HEK293 (cell line): ENCODE measurements around the gene GAPDHS.
A peak's percentile ranks its signal among the peaks of the same experiment; 100 is the strongest.

ENCODE experiments used
- CTCF ChIA-PET: fragments of 350-600 bp; formaldehyde crosslinking; extraction: SDS; loops from one replicate; lab custom pipeline; 2021; ENCODE audit warnings: antibody characterized with exemption; lab: Yijun Ruan, JAX
- POLR2A ChIA-PET: fragments of 300-600 bp; formaldehyde crosslinking; extraction: SDS; loops from one replicate; lab custom pipeline; 2020; ENCODE audit warnings: antibody characterized with exemption, inconsistent platforms; lab: Yijun Ruan, JAX
- H3K27ac ChIP-seq: fragments of 200-500 bp; sonication (Bioruptor generic); 2 replicates; pipeline ENCODE4 v1.5.1; 2014; ENCODE audit warnings: low read depth, low read length, control low read depth, inconsistent platforms; ENCODE audit errors: extremely low read depth
- H3K36me3 ChIP-seq, 2 experiments: fragments of 200-500 bp in 1 of 2; sonication (Bioruptor generic) in 1 of 2; 1 replicate in 1 of 2; 2 replicates in 1 of 2; pipeline ENCODE4 v1.5.1; 2014 to 2017; ENCODE audit warnings: inconsistent platforms in 2 of 2, low read length in 2 of 2; ENCODE audit not compliant: control insufficient read depth in 2 of 2, insufficient read depth in 1 of 2
- H3K4me1 ChIP-seq: fragments of 200-500 bp; sonication (Bioruptor generic); 2 replicates; pipeline ENCODE4 v1.5.1; 2014; ENCODE audit warnings: mild to moderate bottlenecking, low read length, inconsistent platforms; ENCODE audit not compliant: control insufficient read depth, insufficient read depth
- H3K4me3 ChIP-seq: 2 replicates; pipeline ENCODE4 v1.5.1; 2011; ENCODE audit warnings: low read depth, mild to moderate bottlenecking, control low read depth, low read length, moderate library complexity
- H3K9me3 ChIP-seq: fragments of 200-500 bp; sonication (Bioruptor generic); 2 replicates; pipeline ENCODE4 v1.5.1; 2014; ENCODE audit warnings: low read depth, low read length, inconsistent platforms; ENCODE audit not compliant: control insufficient read depth, insufficient read depth
- ATF2 ChIP-seq: fragments of 450-650 bp; formaldehyde crosslinking; IDR thresholded peaks from 2 replicates; pipeline ENCODE4 v1.5.1; 2016; ENCODE audit warnings: missing biosample characterization, missing genetic modification characterization, low read depth
- EGR2 ChIP-seq: fragments of 450-650 bp; formaldehyde crosslinking; IDR thresholded peaks from 2 replicates; pipeline ENCODE4 v1.5.1; 2016; ENCODE audit warnings: low read depth, missing biosample characterization, missing genetic modification characterization
- GLI4 ChIP-seq: fragments of 450-650 bp; formaldehyde crosslinking; IDR thresholded peaks from 2 replicates; pipeline ENCODE4 v1.5.1; 2016; ENCODE audit warnings: missing biosample characterization, missing genetic modification characterization
- GLIS1 ChIP-seq: fragments of 450-650 bp; formaldehyde crosslinking; IDR thresholded peaks from 2 replicates; pipeline ENCODE4 v1.5.1; 2016; ENCODE audit warnings: missing biosample characterization, missing genetic modification characterization
- INSM2 ChIP-seq: fragments of 450-650 bp; formaldehyde crosslinking; IDR thresholded peaks from 2 replicates; pipeline ENCODE4 v1.5.1; 2016; ENCODE audit warnings: missing biosample characterization, missing genetic modification characterization
- KLF1 ChIP-seq: fragments of 450-650 bp; formaldehyde crosslinking; IDR thresholded peaks from 2 replicates; pipeline ENCODE4 v1.5.1; 2016; ENCODE audit warnings: missing biosample characterization, missing genetic modification characterization
- KLF17 ChIP-seq: fragments of 450-650 bp; formaldehyde crosslinking; IDR thresholded peaks from 2 replicates; pipeline ENCODE4 v1.5.1; 2016; ENCODE audit warnings: missing biosample characterization, missing genetic modification characterization
- SCRT2 ChIP-seq: fragments of 450-650 bp; formaldehyde crosslinking; IDR thresholded peaks from 2 replicates; pipeline ENCODE4 v1.5.1; 2016; ENCODE audit warnings: missing biosample characterization, missing genetic modification characterization
- TSHZ1 ChIP-seq: fragments of 450-650 bp; formaldehyde crosslinking; IDR thresholded peaks from 2 replicates; pipeline ENCODE4 v1.5.1; 2016; ENCODE audit warnings: missing biosample characterization, missing genetic modification characterization, borderline replicate concordance
- ZBTB1 ChIP-seq: fragments of 450-650 bp; formaldehyde crosslinking; IDR thresholded peaks from 2 replicates; pipeline ENCODE4 v1.5.1; 2016; ENCODE audit warnings: missing biosample characterization, missing genetic modification characterization
- ZBTB17 ChIP-seq: fragments of 450-650 bp; formaldehyde crosslinking; IDR thresholded peaks from 2 replicates; pipeline ENCODE4 v1.5.1; 2016; ENCODE audit warnings: missing biosample characterization, missing genetic modification characterization
- ZFHX2 ChIP-seq: fragments of 450-650 bp; formaldehyde crosslinking; conservative IDR thresholded peaks from 2 replicates; pipeline ENCODE4 v1.5.1; 2016; ENCODE audit warnings: missing biosample characterization, missing genetic modification characterization
- ZNF174 ChIP-seq: fragments of 450-650 bp; formaldehyde crosslinking; IDR thresholded peaks from 2 replicates; pipeline ENCODE4 v1.5.0; 2017; ENCODE audit warnings: missing biosample characterization, mild to moderate bottlenecking, missing genetic modification characterization
- ZNF23 ChIP-seq: fragments of 450-650 bp; formaldehyde crosslinking; IDR thresholded peaks from 2 replicates; pipeline ENCODE4 v1.5.1; 2016; ENCODE audit warnings: missing biosample characterization, missing genetic modification characterization, borderline replicate concordance
- ZNF24 ChIP-seq: fragments of 450-650 bp; formaldehyde crosslinking; IDR thresholded peaks from 2 replicates; pipeline ENCODE4 v1.5.1; 2016; ENCODE audit warnings: missing biosample characterization, missing genetic modification characterization
- ZNF274 ChIP-seq, 2 experiments: fragments of 200-500 bp in 1 of 2; fragments of 450-650 bp in 1 of 2; sonication (Bioruptor generic) in 1 of 2; formaldehyde crosslinking in 1 of 2; IDR thresholded peaks; 2 replicates each; pipeline versions ENCODE4 v1.5.1 to v1.6.1; 2014 to 2016; ENCODE audit warnings: borderline replicate concordance in 1 of 2, inconsistent platforms in 1 of 2, low read length in 1 of 2, missing biosample characterization in 1 of 2, missing genetic modification characterization in 1 of 2
- ZNF335 ChIP-seq: fragments of 450-650 bp; formaldehyde crosslinking; conservative IDR thresholded peaks from 2 replicates; pipeline ENCODE4 v1.5.1; 2016; ENCODE audit warnings: missing biosample characterization, missing genetic modification characterization
- ZNF398 ChIP-seq: fragments of 450-650 bp; formaldehyde crosslinking; IDR thresholded peaks from 2 replicates; pipeline ENCODE4 v1.5.1; 2017; ENCODE audit warnings: missing biosample characterization, missing genetic modification characterization
- ZNF548 ChIP-seq: fragments of 450-650 bp; formaldehyde crosslinking; IDR thresholded peaks from 2 replicates; pipeline ENCODE4 v1.5.1; 2016; ENCODE audit warnings: missing biosample characterization, missing genetic modification characterization
- ZNF610 ChIP-seq: fragments of 450-650 bp; formaldehyde crosslinking; IDR thresholded peaks from 2 replicates; pipeline ENCODE4 v1.5.1; 2016; ENCODE audit warnings: missing biosample characterization, missing genetic modification characterization, borderline replicate concordance
- ZNF747 ChIP-seq: fragments of 450-650 bp; formaldehyde crosslinking; IDR thresholded peaks from 2 replicates; pipeline ENCODE4 v1.5.1; 2016; ENCODE audit warnings: missing biosample characterization, missing genetic modification characterization
- ZNF791 ChIP-seq: fragments of 450-650 bp; formaldehyde crosslinking; IDR thresholded peaks from 2 replicates; pipeline ENCODE4 v1.5.1; 2016; ENCODE audit warnings: missing biosample characterization, missing genetic modification characterization

Gene GAPDHS

GRCh38 chr19:35518313-35518712, 14.9 kb upstream of the GAPDHS start (continued):
- TF ChIP-seq ZNF398 (tag by site-specific recombination) = no peak
- TF ChIP-seq, all 188 proteins: peak for 5

- Histone ChIP-seq H3K9me3 (no peaks in the 10 kb centered on the region), H3K4me3 (no peak overlapping the region), H3K4me1 (0 out of 2 replicates have a peak, but pooled peaks cover 3% of the 10 kb centered on the region), H3K27ac (no peak overlapping the region), H3K36me3 (no peaks in the 10 kb centered on the region; a peak in 1 of 3 replicates)
- ChIA-PET CTCF (interaction anchor here (1.1 to 6.6 kb wide), 3 partner anchors 10 to 24 kb away, joined by 4 to 86 read pairs (median 7); no protein-coding TSS in a partner anchor), POLR2A (no interaction called here)
- TF ChIP-seq ZNF274 (IDR thresholded peaks at IDR 0.05; ENCODE audit: low read length) = no peak
- TF ChIP-seq ZNF274 (tag by site-specific recombination; IDR thresholded peaks at IDR 0.05; ENCODE audit: borderline replicate concordance) = no peak
- 0 out of 2 replicates have a peak, but pooled peaks have one; percentile 14 for TF ChIP-seq ZBTB17 (tag by site-specific recombination)
- no peak for TF ChIP-seq INSM2 (tag by site-specific recombination)
- peak; percentile 62 for TF ChIP-seq KLF1 (tag by site-specific recombination)
- TF ChIP-seq ZFHX2 = no peak
- no peak for TF ChIP-seq ZBTB1 (tag by site-specific recombination)
- TF ChIP-seq ZNF335 (tag by site-specific recombination) = no peak
- peak; percentile 35; the same call in 1 of the 2 replicates for TF ChIP-seq KLF17 (tag by site-specific recombination)
These were observed 14.0 kb upstream of the GAPDHS start for GRCh38 chr19:35519291-35519690.

- ChIA-PET CTCF (interaction anchor here (0.9 to 6.6 kb wide), 5 partner anchors 12 to 70 kb away, joined by 3 to 86 read pairs (median 3); no protein-coding TSS in a partner anchor), POLR2A (no interaction called here)
- TF ChIP-seq ZNF747 (tag by site-specific recombination) = no peak
- 0 out of 2 replicates have a peak, but pooled peaks have one; percentile 8 for TF ChIP-seq GLIS1 (tag by site-specific recombination)
- no peak for TF ChIP-seq ZNF24 (tag by site-specific recombination)
- no peak for TF ChIP-seq ZNF548 (tag by site-specific recombination)
- no peak for TF ChIP-seq ZNF174 (tag by site-specific recombination)
- TF ChIP-seq ZNF23 (tag by site-specific recombination) = no peak
- peak; percentile 71 for TF ChIP-seq SCRT2 (tag by site-specific recombination)
- TF ChIP-seq ZBTB17 (tag by site-specific recombination) = no peak
- TF ChIP-seq EGR2 = no peak
- no peak for TF ChIP-seq GLI4 (tag by site-specific recombination)
- no peak for TF ChIP-seq ATF2 (tag by site-specific recombination)
- TF ChIP-seq ZNF791 (tag by site-specific recombination) = no peak
- no peak for TF ChIP-seq TSHZ1 (tag by site-specific recombination)
- TF ChIP-seq ZNF610 (tag by site-specific recombination) = no peak
- Histone ChIP-seq H3K36me3 (no peaks in the 10 kb centered on the region; a peak in 1 of 3 replicates), H3K27ac (no peak overlapping the region), H3K9me3 (no peaks in the 10 kb centered on the region), H3K4me3 (no peak overlapping the region), H3K4me1 (0 out of 2 replicates have a peak, but pooled peaks cover 3% of the 10 kb centered on the region)
These were observed 12.0 kb upstream of the GAPDHS start for GRCh38 chr19:35521124-35521743.
